GM04504 (cell line): ENCODE results near the gene CCDC188.

Experiments
- DNase-seq: peaks from one replicate; pipeline ENCODE4 v3.0.0-alpha.2; 2012; ENCODE audit warnings: low read depth

CCDC188 gene

DNA sequence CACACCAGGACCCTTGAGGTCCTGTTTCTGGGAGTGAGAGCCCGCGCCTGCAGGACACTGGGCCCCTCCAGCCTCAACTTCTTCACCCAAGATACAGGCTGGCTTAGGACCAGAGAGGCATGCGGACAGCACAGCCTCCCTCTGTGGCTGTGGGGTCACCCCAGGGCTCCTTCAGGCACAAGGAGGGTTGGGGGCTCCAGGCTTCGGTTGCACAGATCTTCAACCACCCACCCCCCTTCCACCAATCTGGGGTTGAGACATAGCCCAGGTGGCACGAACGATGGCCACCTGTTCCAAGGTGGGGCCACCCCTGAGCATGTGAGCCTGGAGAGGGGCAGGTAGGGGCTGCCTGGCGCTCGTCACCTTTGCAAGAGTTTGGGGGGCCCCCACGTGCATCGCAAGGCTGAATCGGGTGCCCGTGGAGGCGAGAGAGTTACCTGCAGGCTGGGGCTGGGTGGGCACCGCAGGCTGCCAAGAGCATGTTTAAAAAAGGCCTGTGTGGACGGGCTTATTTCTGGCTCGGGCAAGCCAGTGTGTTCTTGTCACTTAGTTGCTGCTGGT lies 18.1 kb downstream of the CCDC188 start:
- DNase-seq: no peak

- no peak for DNase-seq
Measured at GRCh38 chr22:20131859-20132685, 18.8 kb downstream of the CCDC188 start.

DNA sequence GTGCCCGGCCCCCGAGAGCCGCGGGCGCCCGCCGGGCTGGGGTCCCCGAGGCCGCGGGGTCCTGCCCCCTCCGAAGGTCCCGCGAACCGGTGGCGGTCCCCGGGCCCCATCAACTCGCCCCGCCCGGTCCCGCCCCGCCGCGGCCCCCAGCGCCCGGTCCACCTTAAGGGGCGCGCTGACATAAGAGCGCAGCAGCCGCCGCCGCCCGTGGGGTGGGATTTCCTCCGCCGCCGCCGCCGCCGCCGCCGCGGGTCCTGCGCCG lies 19.3 kb downstream of the CCDC188 start, which contains the start of gene ZDHHC8:
Gene ZDHHC8 (plus strand): TSS at position 208 of the 262 bp plus-strand sequence. CDS start 144 bp downstream, outside the sequence.
- no peak for DNase-seq

DNA sequence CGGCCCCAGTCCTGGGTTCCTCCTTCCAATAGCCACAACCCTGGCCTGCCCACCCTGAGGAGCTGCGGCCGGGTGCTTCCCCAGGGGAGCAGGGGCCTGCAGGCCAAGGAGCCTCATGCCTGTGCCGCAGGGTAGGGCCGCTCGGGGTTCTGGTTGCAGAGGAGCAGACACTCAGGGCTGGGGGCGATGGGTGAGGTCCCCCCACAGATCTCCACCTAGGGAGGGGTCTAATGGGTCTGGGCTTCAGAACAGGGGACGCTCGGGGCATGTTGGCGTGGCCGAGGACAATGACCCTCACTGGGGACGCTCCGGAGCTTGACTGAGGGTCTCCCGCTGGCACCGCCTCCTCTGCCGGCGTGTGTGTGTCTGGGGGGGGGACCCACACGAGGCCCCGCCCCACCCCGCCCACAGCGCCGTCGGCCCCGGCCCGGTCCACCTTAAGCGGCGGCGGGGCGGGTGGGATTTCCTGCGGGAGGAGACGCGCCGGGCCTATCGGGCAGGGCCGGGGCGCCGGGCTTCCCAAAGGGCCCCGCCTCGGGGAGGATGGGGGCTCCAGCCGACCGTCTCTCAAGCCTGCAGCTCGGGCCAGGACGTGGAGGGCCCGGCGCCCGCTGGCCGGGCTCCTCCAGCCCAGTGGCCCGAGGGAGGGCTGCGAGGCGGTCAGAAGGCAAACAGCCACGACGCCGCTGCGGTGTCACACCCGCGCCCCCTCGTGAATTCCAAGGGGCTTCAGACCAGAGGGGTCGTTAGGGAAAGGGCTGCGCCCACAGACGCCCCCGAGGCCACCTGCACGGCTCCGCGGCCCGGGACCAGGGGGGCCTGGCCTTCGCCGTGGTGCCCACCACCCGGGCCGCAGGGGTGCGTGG lies 19.9 kb downstream of the CCDC188 start:
- DNase-seq: peak; percentile 56

DNA sequence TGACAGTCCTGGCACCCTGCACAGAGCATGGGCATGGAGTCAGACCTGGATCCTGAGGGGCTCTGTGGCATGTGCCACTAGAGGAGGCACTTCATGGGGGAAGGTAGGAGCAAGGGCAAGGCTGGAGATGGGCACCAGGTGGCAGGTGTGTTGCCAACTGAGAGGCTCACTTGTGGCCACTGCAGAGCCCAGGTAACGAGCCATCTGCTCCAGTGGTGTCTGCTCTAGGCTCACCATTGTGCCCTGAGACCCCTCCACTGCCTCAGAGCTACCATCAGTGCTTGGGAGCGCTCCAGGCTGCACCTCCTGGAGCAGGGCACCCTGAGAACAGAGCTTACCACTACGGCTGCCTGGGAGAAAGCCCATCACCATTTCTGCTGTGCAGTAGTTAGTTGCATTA lies 20.5 kb downstream of the CCDC188 start:
- DNase-seq: no peak

GRCh38 chr22:20129747-20130014 lies 21.2 kb downstream of the CCDC188 start:
- DNase-seq: no peak

DNA sequence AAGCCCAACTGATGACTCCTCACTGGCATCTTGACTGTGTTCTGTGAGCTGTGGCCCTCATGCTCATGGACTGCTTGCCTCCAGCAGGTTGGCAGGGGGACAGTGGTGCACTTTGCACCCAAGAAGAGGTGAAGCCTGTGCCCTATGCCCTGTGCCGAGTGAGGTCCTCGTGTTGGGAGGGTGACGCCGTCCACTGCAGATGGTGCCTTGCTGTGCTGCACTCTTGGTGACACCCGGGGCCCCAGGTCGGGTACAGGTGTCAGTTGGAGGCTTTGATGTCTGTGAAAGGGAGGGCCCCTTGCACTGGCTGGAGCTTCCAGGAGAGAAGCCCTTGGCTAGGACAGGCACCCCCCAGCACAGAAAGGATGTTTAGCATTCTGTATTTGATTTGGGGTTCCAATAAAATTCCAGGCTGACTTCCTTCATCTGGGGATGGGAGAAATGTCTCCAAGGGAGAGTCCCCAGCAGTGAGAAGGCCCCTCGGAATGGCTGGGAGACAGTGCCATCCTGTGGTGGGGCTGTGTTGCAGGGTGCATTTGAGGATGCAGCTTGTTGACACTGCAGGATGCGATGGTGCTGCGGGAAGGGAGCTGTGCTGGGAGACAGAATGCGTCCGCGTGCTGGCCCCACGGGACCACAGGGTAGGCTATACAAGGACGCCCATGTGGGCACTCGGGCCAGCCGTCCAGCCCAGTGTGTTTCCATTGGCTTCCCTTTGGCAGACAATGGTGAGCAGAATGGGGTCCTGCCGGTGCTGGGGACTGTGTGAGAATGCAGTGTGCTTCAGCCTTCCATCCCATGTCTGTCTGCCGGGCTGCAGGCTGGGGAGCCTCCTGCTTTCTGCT lies 21.7 kb downstream of the CCDC188 start:
- no peak for DNase-seq

DNA sequence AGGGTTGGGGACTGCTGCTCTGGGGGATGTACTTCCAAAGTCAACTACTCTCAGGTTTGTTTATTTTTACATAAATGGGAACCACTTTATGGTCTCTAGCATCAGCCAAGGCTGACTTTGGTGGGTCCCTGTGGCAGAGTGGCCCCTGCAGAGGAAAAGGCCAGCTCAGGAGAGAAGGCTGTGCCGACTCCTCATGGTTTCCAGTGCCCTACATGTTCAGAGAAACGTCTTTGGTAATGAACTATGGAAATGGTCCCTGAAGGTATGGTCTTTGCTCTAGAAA lies 22.3 kb downstream of the CCDC188 start:
- no peak for DNase-seq

GRCh38 chr22:20127869-20128618 lies 22.8 kb downstream of the CCDC188 start:
- no peak for DNase-seq

- no peak for DNase-seq
Measured at GRCh38 chr22:20127318-20127868, 23.5 kb downstream of the CCDC188 start.

DNA sequence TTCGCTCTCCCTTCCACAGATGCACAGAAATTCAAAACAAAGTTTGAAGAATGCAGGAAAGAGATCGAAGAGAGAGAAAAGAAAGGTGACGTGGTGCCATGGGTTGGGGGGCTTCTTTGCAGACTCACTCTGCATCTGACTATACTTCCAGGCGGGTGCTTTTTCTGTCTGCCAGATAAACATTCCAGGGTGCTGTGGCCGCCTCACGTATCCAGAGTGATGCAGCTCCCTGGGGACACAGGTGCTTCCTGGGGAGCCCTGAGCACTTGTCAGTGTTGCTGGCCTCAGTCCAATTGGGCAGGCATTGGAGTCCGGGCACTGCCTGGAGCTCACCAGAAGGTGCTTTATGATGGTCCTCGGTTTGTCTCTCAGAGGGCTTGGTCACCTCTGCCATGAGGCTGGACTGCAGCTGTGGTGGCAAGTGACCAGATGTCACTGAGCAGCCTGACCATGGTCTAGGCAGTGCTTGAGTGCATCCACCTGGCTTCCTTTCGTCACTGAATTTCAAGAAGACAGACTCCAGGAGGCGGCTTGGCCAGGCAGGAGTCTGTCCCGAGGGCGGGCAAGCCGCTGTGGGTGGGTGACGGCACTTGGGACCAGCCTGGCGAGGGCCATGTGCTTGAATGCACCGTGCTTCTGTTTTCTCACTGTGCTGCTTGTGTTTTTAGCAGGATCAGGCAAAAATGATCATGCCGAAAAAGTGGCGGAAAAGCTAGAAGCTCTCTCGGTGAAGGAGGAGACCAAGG lies 24.4 kb downstream of the CCDC188 start:
- no peak for DNase-seq

DNA sequence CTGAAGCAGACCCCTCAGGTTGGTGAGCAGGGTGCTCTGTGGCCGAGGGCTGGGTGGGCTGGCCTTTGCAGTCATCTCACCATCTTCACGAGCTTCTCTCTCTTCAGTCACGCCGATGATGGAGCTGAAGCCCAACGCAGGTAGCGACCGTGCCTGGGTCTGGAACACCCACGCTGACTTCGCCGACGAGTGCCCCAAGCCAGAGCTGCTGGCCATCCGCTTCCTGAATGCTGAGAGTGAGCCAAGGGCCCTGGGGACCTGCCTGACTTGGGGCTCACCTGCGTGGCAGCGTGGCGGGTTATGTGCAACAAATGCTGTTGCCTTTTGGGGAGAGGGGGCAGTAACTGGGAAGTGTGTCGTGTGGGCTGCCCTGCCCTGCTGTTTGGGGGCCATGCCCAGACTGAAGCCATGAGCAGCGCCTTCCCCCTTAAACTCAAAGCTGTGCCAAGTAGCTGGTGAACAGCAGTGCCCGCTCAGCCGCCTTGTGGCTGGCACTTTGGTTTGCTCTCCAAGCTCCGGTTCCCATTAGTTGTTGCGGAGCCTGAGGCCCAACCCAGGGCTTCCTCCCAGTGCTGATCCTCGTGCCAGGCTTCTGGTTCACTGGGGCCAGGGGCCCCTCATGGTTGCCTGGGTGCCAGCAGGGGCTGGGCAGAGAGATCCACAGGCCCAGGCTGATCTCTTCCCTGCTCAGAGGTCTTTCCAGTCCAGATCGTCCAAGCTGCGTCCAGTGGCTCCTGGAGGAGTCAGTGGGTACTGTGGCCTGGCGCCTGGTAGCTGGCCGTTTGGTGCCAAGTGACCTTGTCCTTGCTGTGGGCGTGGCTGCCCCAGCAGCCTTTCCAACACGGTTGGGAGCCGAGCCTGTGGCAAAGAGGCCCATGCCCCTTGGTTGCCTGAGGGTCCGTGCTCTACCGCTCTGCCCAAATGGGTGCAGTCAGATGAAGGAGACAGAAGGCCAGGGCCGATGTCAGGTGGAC lies 25.4 kb downstream of the CCDC188 start:
- DNase-seq: no peak

GRCh38 chr22:20124083-20124787 lies 26.6 kb downstream of the CCDC188 start:
- no peak for DNase-seq

- no peak for DNase-seq
Measured at GRCh38 chr22:20123366-20124082, 27.3 kb downstream of the CCDC188 start.

- DNase-seq: no peak
Measured at GRCh38 chr22:20121856-20122415, 28.9 kb downstream of the CCDC188 start.

GRCh38 chr22:20118300-20119020 lies 32.4 kb downstream of the CCDC188 start:
- DNase-seq: no peak

DNA sequence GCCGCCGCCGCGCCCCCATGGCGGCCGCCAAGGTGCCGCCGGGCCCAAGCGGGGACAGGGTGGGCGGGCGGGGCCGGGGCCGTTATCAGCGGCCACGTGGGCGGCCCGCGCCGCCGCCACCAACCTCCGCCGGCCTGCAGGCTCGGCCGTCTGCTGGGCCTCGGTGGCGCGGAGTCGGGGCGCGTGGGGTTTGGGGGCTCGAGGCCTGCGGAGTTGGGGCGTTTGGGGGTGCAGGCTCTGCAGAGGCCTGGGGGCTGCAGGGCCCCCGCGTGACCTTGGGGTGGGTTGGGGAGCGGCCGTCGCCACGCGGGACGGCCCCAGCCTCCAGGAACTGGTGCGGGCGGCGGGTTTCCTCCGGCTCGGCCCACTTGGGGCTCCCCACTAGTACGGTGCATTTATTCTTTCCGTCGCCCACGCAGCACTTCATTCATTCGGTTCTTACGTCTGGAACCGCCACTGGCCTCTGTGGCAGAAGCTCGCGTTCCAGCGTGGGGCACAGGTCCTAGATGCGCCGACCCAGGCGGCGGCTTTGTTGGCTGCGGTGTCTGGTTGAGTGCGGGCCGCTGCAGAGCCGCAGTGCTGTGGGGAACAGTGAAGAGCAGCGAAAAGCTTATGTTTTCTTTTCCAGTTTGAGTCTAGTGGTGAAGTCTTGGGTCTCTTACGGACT lies 33.1 kb downstream of the CCDC188 start:
- DNase-seq: no peak
